ENCODE data around the gene AMOT. TPM values are rescaled to one million over a fixed set of nuclear protein-coding genes. Genes with fewer than 3 reads are reported as not detected.

AMOT gene
- total and polyA plus RNA-seq, 2 of the 4 experiments (the other 2 are of a cell fraction): 4.7 to 9.1 TPM

- Histone ChIP-seq H4K91ac (ENCODE audit: insufficient read depth, low read depth, low read length) (no peak overlapping the region), H3K14ac (replicated peaks; ENCODE audit: low read depth, low read length) (no peak overlapping the region), H3K79me1 (ENCODE audit: low read depth in 1 of 2, low read length in 2 of 2) (no peaks in the 10 kb centered on the region), H3K18ac (ENCODE audit: low read depth, low read length) (no peak overlapping the region), H2BK120ac (ENCODE audit: low read depth, low read length) (no peak overlapping the region), H2BK5ac (ENCODE audit: low read depth, low read length, poor library complexity, severe bottlenecking) (no peak overlapping the region), H3K56ac (ENCODE audit: extremely low read depth, insufficient read depth, low read length) (no peak overlapping the region), H3K27ac (ENCODE audit: insufficient read depth, low read length) (no peak overlapping the region), H4K20me1 (ENCODE audit: insufficient read depth, low read length) (peaks cover 5% of the 10 kb centered on the region; the same call in 1 of the 2 replicates), H4K5ac (ENCODE audit: low read depth, low read length) (no peak overlapping the region), H3K23ac (ENCODE audit: low read depth, low read length) (no peak overlapping the region), H2AFZ (replicated peaks; ENCODE audit: low read length, poor library complexity) (no peak overlapping the region), H2BK20ac (ENCODE audit: low read depth, low read length) (no peak overlapping the region), H2AK5ac (ENCODE audit: low read depth, low read length) (no peak overlapping the region), H2AK9ac (replicated peaks; ENCODE audit: low read depth, low read length, poor library complexity) (no peak overlapping the region), H3K4me1 (ENCODE audit: control insufficient read depth, insufficient read depth, low read length) (peaks cover 6% of the 10 kb centered on the region), H3K4ac (ENCODE audit: low read depth, low read length) (no peak overlapping the region), H3K4me3 (ENCODE audit: insufficient read depth, low read depth, low read length) (no peak overlapping the region), H3K4me2 (ENCODE audit: low read depth, low read length) (no peak overlapping the region), H3K9me3 (ENCODE audit: control insufficient read depth, insufficient read depth, low read length) (no peaks in the 10 kb centered on the region), H3K27me3 (ENCODE audit: control insufficient read depth, insufficient read depth, low read length) (peaks cover 6% of the 10 kb centered on the region), H2BK15ac (ENCODE audit: low read depth, low read length) (no peak overlapping the region), H3K9me1 (ENCODE audit: insufficient read depth, low read length) (peaks cover 5% of the 10 kb centered on the region; the same call in 1 of the 2 replicates), H4K8ac (ENCODE audit: low read depth in 2 of 2, low read length in 2 of 2) (no peak overlapping the region), H3K36me3 (ENCODE audit: control insufficient read depth, insufficient read depth, low read length) (no peaks in the 10 kb centered on the region), H3K9ac (ENCODE audit: low read depth, low read length) (no peak overlapping the region)
- ATAC-seq (ENCODE audit: low read depth): no peak
- intact Hi-C loops (cut with micrococcal nuclease) (no loop called here), dilution Hi-C loops (cut with HindIII; ENCODE audit: low sequenced_read_pairs, unreplicated experiment) (no loop called here), in situ Hi-C loops (cut with MboI; ENCODE audit: low sequenced_read_pairs) (no loop called here)
- CTCF ChIA-PET: no interaction called here
- DNase-seq: no peak
- TF ChIP-seq SMC3 (IDR thresholded peaks at IDR 0.05; ENCODE audit: low read depth, low read length) (no peak), CTCF (conservative IDR thresholded peaks at IDR 0.05; ENCODE audit: low read depth, low read length) (no peak), FOS (IDR thresholded peaks at IDR 0.05; ENCODE audit: low read depth, low read length) (no peak), MXI1 (IDR thresholded peaks at IDR 0.05; ENCODE audit: borderline replicate concordance, low read depth, low read length) (no peak), POLR2A (IDR thresholded peaks at IDR 0.05; ENCODE audit: low read depth, low read length) (no peak)
- WGBS, 2 experiments (ENCODE audit: extremely low coverage in 2 of 2, insufficient read length in 1 of 2): no CpG with 5 or more reads among the region's 7 CpGs
- POLR2A ChIA-PET (ENCODE audit: unreplicated experiment): no interaction called here
- BruUV-seq (replicated peaks): no TSS peak
These were observed 17.7 kb downstream of the AMOT start for GRCh38 chrX:112822892-112823291.
